Upper lobe of right lung (tissue), 1 donor: ENCODE results near the gene GUCD1. TPM values are rescaled to one million over a fixed set of nuclear protein-coding genes. Genes with fewer than 3 reads are reported as not detected.

Experiments used
- ATAC-seq: fragments of 200-7000 bp; cut with Tn5 transposase; one replicate; pipeline ENCODE4 v1.9.1; 2020; ENCODE audit warnings: mild to moderate bottlenecking, moderate library complexity
- DNase-seq: peaks from one replicate; pipeline ENCODE4 v3.0.0-alpha.2; 2020
- H3K27ac ChIP-seq: fragments of 200-600 bp; one replicate; pipeline ENCODE4 v1.8.0; 2022
- H3K27me3 ChIP-seq: fragments of 200-600 bp; one replicate; pipeline ENCODE4 v1.8.0; 2022; ENCODE audit warnings: mild to moderate bottlenecking
- H3K36me3 ChIP-seq: fragments of 200-600 bp; one replicate; pipeline ENCODE4 v1.8.0; 2022
- H3K4me1 ChIP-seq: fragments of 200-600 bp; one replicate; pipeline ENCODE4 v1.8.0; 2022
- H3K4me3 ChIP-seq: fragments of 200-600 bp; one replicate; pipeline ENCODE4 v1.8.0; 2022; ENCODE audit warnings: mild to moderate bottlenecking
- H3K9me3 ChIP-seq: fragments of 200-600 bp; one replicate; pipeline ENCODE4 v1.8.0; 2022
- CTCF ChIP-seq: fragments of 200-600 bp; IDR thresholded peaks from one replicate; pipeline ENCODE4 v1.8.0; 2022; ENCODE audit warnings: antibody characterized with exemption
- intact Hi-C: fragments of 100-400 bp; cut with DNase I; formaldehyde crosslinking; loops from one replicate; pipeline ENCODE4 v1.11.0; 2022
- total RNA-seq: library from RNA; stranded (reverse); fragmentation: NEBNext Ultra II Directional; extraction: Animal tissue kit (Norgen Biotek cat#: 25700); gene quantifications from one replicate; pipeline ENCODE4 v1.2.1, GENCODE V29; 2021
- donor health status: DM: no; HTN: yes; CAD: no; lungs with severe emphysema.

Gene GUCD1
- total RNA-seq, 1 donor from 2014 or later, result 148 TPM

- H3K4me3 ChIP-seq, result no peak overlapping the region
- peaks cover 5% of the 10 kb centered on the region for H3K4me1 ChIP-seq
- H3K27me3 ChIP-seq, result no peaks in the 10 kb centered on the region
- no peak for TF ChIP-seq CTCF
- no peaks in the 10 kb centered on the region for H3K9me3 ChIP-seq
- intact Hi-C loops, result no loop called here
- DNase-seq (no peak), ATAC-seq (no peak)
- no peak overlapping the region for H3K27ac ChIP-seq
- peaks cover 5% of the 10 kb centered on the region for H3K36me3 ChIP-seq
Observed at GRCh38 chr22:24580276-24580675, 25.3 kb upstream of the GUCD1 start.

GRCh38 chr22:24579258-24579601 lies 24.3 kb upstream of the GUCD1 start:
- Histone ChIP-seq H3K4me1 (peaks cover 5% of the 10 kb centered on the region), H3K27ac (no peak overlapping the region), H3K36me3 (peaks cover 13% of the 10 kb centered on the region), H3K9me3 (no peaks in the 10 kb centered on the region), H3K27me3 (no peaks in the 10 kb centered on the region), H3K4me3 (no peak overlapping the region)
- ATAC-seq (no peak), DNase-seq (no peak)
- intact Hi-C loops, result no loop called here
- no peak for TF ChIP-seq CTCF

GRCh38 chr22:24578355-24579257 lies 23.7 kb upstream of the GUCD1 start:
- DNase-seq, result no peak

GRCh38 chr22:24576778-24577177 lies 21.8 kb upstream of the GUCD1 start:
- Histone ChIP-seq H3K4me1 (peaks cover 5% of the 10 kb centered on the region), H3K27me3 (no peaks in the 10 kb centered on the region), H3K4me3 (no peak overlapping the region), H3K27ac (no peak overlapping the region), H3K9me3 (no peaks in the 10 kb centered on the region), H3K36me3 (peaks cover 35% of the 10 kb centered on the region)
- intact Hi-C loops, result no loop called here
- ATAC-seq (no peak), DNase-seq (no peak)
- no peak for TF ChIP-seq CTCF

More at GRCh38 chr22:24578355-24579257, 23.7 kb upstream of the GUCD1 start:
- TF ChIP-seq CTCF, result no peak
- no peaks in the 10 kb centered on the region for H3K9me3 ChIP-seq
- ATAC-seq, result no peak
- no peak overlapping the region for H3K27ac ChIP-seq
- no peaks in the 10 kb centered on the region for H3K27me3 ChIP-seq
- H3K36me3 ChIP-seq, result peaks cover 19% of the 10 kb centered on the region
- intact Hi-C loops, result no loop called here
- no peak overlapping the region for H3K4me3 ChIP-seq
- H3K4me1 ChIP-seq, result peaks cover 5% of the 10 kb centered on the region

GRCh38 chr22:24571266-24571665 lies 16.3 kb upstream of the GUCD1 start:
- no peak for TF ChIP-seq CTCF
- Histone ChIP-seq H3K4me3 (no peak overlapping the region), H3K4me1 (peaks cover 10% of the 10 kb centered on the region), H3K27ac (no peak overlapping the region), H3K36me3 (peaks cover 73% of the 10 kb centered on the region), H3K9me3 (no peaks in the 10 kb centered on the region), H3K27me3 (no peaks in the 10 kb centered on the region)
- ATAC-seq (no peak), DNase-seq (no peak)
- intact Hi-C loops, result no loop called here
